Measurements from ENCODE around the gene GRIA3. TPM values are rescaled to one million over a fixed set of nuclear protein-coding genes. Genes with fewer than 3 reads are reported as not detected.
"Not testable (repeated sequence)": the region's sequence is repeated elsewhere in the genome, so short reads cannot be mapped to it uniquely, and the experiment has no call there.

Gene GRIA3
- total RNA-seq, 1 donor from 2014 or later: not detected

DNA sequence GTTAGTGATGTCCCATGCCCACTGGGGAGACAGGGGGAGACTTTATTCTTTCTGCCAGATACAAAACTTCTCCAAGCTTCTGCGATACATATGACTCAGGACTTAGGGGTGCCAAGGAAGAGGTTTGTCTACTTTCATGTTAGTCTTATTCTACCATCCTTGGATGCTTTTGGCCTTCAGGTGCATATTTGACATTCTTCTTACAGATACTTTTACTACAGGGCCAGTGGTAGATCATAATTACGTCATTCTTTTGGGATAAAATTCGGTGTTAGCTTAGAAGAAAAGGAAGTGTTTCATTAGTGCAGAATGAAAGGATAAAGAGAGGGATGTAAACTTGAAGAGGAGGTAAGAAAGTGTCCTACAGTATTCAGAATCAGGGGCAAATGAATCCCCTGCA, 303.6 kb downstream of the GRIA3 start:
- Mint-ChIP-seq H3K36me3 (ENCODE audit: low read depth) (no peaks in the 10 kb centered on the region), H3K9me3 (no peaks in the 10 kb centered on the region), H3K4me3 (no peak overlapping the region), H3K4me1 (no peaks in the 10 kb centered on the region), H3K27ac (no peak overlapping the region), H3K27me3 (no peaks in the 10 kb centered on the region)
- DNase-seq: no peak
- intact Hi-C loops (cut with micrococcal nuclease): no loop called here

DNA sequence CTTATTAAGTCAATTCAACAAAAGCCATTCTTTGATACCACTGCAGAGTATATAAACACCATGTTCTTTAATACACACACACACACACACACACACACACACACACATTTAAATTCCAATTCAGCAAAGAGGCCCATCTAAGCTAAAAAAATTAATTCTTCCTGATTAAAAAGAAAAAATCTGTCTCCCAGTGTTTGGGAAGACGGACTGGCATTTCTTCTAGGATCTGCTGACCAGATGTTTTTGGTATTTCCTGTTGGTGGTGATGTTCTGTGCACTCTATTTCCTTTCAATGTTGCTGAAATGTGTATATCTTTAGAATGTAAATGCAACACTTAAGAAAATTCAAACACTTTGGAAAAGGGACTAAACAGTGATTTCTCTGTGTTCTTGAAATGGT, 304.9 kb downstream of the GRIA3 start:
- H3K36me3 Mint-ChIP-seq (ENCODE audit: low read depth): no peaks in the 10 kb centered on the region
- H3K4me1 Mint-ChIP-seq: no peaks in the 10 kb centered on the region
- H3K27me3 Mint-ChIP-seq: no peaks in the 10 kb centered on the region

DNA sequence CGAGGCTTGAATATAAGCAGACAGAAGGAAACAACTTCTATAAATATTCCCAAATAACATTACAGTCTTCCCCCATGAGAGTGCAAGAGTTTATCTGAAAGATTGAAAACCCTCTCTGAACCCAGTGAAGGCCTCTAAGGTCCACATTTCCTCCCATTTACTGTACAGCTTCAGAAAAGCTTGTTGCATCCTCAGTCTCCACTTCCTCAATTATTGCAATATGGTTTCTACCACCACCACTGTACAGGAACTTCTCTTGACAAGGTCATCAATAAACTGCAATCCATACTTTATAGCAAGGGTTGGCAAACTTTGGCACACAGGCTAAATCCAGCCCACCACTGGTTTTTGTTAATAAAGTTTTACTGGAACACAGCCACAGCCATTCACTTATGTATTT, 309.8 kb downstream of the GRIA3 start:
- intact Hi-C loops (cut with micrococcal nuclease): no loop called here
- Mint-ChIP-seq H3K9me3 (no peaks in the 10 kb centered on the region), H3K4me3 (no peak overlapping the region), H3K27ac (no peak overlapping the region), H3K4me1 (no peaks in the 10 kb centered on the region), H3K36me3 (ENCODE audit: low read depth) (no peaks in the 10 kb centered on the region), H3K27me3 (no peaks in the 10 kb centered on the region)
- DNase-seq: no peak

More for the DNA sequence above, 304.9 kb downstream of the GRIA3 start:
- intact Hi-C loops (cut with micrococcal nuclease): no loop called here
- no peak for DNase-seq
- no peak overlapping the region for H3K27ac Mint-ChIP-seq
- no peaks in the 10 kb centered on the region for H3K9me3 Mint-ChIP-seq
- H3K4me3 Mint-ChIP-seq: no peak overlapping the region

DNA sequence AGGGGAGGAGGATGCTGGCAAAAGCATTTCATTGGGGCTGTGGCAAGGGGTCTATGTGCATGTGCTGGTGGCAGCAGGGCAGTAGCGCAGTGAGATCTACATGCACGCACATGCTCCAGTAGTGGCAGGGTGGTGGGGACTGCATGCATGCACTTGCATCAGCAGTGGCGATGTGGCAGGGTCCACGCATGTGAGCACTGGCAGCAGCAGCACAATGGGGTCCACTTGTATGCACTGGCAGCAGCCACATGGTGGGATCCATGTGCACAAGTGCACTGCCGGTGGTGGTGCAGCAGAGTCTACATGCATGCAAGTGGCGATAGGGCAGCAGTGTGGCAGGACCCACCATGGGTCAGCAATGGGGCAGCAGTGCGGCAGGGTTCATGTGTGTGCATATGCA, 315.7 kb downstream of the GRIA3 start:
- Mint-ChIP-seq H3K36me3 (ENCODE audit: low read depth) (no peaks in the 10 kb centered on the region), H3K4me3 (no peak overlapping the region), H3K9me3 (no peaks in the 10 kb centered on the region), H3K4me1 (no peaks in the 10 kb centered on the region), H3K27ac (no peak overlapping the region), H3K27me3 (no peaks in the 10 kb centered on the region)
- no peak for DNase-seq
- intact Hi-C loops (cut with micrococcal nuclease): no loop called here

DNA sequence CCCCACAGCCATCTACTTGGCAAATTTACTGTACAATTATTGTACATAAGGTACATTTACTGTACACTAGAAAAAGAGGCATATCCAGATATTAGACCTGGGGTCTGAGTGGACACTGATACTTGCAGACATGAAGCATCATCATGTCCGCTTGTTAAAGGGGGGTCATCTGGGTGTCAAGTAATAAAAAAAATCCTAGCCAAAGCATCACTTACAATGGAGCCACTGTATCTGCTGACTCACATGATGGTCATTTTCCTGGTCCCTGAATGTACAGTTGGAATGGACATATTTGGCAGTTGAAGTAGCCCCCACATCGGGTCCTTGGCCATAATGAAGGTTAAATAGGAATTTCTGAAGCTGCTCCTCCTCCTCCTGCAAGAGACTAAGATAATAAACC, 320.0 kb downstream of the GRIA3 start:
- Mint-ChIP-seq H3K4me3 (no peak overlapping the region), H3K9me3 (no peaks in the 10 kb centered on the region), H3K36me3 (ENCODE audit: low read depth) (no peaks in the 10 kb centered on the region), H3K27me3 (no peaks in the 10 kb centered on the region), H3K4me1 (no peaks in the 10 kb centered on the region), H3K27ac (no peak overlapping the region)
- intact Hi-C loops (cut with micrococcal nuclease): no loop called here
- DNase-seq: no peak

DNA sequence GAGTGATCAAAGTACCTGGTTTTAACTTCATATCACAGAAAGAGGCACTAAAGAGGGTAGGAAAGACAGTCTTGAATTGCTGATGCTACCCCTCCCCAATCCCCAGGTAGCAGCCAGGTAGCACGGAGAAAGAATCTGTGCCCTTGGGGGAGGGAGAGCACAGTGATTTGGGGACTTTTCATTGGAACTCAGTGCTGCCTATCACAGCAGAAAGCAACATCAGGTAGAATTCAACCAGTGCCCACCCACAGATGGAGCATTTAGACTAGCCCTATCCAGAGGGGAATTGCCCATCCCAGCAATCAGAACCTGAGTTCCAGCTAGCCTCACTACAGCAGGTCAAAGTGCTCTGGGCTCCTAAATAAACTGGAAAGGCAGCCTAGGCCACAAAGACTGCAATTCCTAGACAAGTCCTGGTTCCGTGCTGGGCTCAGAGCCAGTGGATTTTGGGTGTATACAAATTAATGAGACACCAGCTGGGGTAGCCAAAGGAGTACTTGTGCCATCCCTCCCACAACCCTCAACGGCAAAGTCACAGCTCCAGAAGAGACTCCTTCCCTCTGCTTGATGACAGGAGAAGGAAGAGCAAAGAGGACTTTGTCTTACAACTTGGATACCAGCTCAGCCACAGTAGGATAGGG, 320.7 kb downstream of the GRIA3 start:
- Mint-ChIP-seq H3K4me1 (no peaks in the 10 kb centered on the region), H3K9me3 (no peaks in the 10 kb centered on the region), H3K36me3 (ENCODE audit: low read depth) (no peaks in the 10 kb centered on the region), H3K27me3 (no peaks in the 10 kb centered on the region), H3K4me3 (no peak overlapping the region), H3K27ac (no peak overlapping the region)
- intact Hi-C loops (cut with micrococcal nuclease): no loop called here
- no peak for DNase-seq

DNA sequence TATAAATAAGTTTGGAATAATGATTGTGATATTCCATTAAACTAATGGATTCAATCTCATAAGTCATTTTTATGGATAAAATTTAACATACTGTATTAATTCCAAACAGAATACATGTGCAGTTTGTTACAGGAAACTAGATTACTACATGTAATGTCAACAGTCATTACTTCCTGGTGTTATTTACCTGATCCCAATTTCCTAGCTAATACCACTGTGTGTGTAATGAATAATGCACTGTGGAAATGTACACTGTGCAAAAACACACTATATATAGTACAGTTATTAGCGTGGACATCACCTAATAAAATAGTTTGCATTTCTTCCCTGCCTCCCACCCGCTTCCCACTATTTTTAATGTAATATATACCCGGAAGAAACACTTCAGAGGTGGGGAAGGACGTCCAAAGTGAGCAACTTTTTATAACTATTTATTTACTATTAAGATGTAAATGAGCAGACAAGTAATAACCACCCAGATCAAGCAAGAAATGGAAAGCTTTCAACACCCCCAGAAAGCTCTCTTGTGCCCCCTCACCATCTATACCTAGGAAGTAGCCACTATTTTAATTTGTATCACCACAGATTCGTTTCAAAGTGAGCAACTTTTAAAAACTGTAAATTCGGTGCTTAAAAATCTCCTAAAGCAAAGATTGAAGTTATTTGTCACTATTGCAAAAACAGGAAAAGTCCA, 329.7 kb downstream of the GRIA3 start:
- Mint-ChIP-seq H3K27ac (no peak overlapping the region), H3K36me3 (ENCODE audit: low read depth) (no peaks in the 10 kb centered on the region), H3K9me3 (peaks cover 7% of the 10 kb centered on the region), H3K4me3 (no peak overlapping the region), H3K27me3 (no peaks in the 10 kb centered on the region), H3K4me1 (no peaks in the 10 kb centered on the region)
- no peak for DNase-seq
- intact Hi-C loops (cut with micrococcal nuclease): no loop called here

DNA sequence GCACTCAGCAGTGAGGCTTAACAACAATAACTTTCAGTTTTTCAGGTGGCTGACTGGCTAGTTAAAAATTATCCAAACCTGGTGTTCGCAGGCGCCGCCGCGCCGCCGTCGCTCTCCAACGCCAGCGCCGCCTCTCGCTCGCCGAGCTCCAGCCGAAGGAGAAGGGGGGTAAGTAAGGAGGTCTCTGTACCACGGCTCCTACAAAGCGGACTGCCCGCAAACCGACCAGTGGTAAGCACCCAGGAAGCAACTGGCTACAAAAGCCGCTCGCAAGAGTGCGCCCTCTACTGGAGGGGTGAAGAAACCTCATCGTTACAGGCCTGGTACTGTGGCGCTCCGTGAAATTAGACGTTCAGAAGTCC, 330.2 kb downstream of the GRIA3 start:
- H3K27me3 Mint-ChIP-seq; H3K9me3 Mint-ChIP-seq; H3K27ac Mint-ChIP-seq; DNase-seq; H3K4me1 Mint-ChIP-seq; H3K4me3 Mint-ChIP-seq; intact Hi-C loops (cut with micrococcal nuclease); H3K36me3 Mint-ChIP-seq (ENCODE audit: low read depth): not testable (repeated sequence)

DNA sequence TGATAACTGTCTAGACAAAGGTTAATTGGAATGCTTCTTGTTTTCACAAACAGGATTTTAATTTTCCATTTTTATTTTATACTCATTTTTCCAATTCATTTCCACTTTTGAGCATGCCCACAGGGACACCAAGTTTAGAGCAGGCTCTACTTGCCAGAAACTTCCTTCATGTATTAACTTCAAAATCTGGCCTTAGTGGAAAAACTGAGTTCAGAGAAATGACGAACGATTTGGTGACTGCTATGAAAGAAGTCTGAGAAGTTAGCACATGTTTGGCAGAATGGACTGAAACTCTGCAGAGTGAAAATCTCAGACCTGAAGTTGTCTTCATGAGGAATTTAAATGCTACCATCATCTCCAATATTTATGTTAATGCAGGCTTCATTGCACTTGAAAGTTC, 334.7 kb downstream of the GRIA3 start:
- Mint-ChIP-seq H3K27me3 (no peaks in the 10 kb centered on the region), H3K9me3 (peaks cover 7% of the 10 kb centered on the region), H3K4me3 (no peak overlapping the region), H3K36me3 (ENCODE audit: low read depth) (no peaks in the 10 kb centered on the region), H3K4me1 (no peaks in the 10 kb centered on the region), H3K27ac (no peak overlapping the region)
- DNase-seq: no peak
- intact Hi-C loops (cut with micrococcal nuclease): no loop called here

DNA sequence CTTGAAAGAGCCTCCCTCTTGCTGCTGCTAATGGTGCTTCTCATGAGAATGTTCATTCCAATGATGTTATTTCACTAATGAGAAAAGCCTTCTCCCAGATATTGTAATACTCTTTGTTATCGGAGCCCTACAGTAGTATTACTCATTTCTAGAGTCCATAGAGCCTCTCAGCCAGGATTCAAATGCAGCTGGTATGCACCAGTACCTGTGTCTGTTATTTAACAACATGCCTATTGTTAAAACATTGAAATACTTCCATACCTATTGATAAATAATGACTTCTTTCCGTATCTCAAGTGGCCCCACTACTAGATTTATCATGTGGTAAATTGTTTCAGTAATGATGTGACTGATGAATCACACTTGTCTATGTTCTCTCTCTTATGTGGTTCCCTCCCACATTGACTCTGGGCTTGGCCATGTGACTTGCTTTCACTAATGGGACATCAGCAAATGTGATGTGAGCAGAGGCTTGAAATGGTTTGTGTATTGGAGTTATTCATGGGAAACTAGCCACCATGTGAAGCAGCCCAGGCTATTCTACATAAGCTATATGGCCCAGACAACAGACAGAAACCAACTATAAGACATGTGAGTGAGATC, 341.1 kb downstream of the GRIA3 start:
- Mint-ChIP-seq H3K36me3 (ENCODE audit: low read depth) (no peaks in the 10 kb centered on the region), H3K4me3 (no peak overlapping the region), H3K4me1 (no peaks in the 10 kb centered on the region), H3K27ac (no peak overlapping the region), H3K9me3 (no peaks in the 10 kb centered on the region), H3K27me3 (no peaks in the 10 kb centered on the region)
- intact Hi-C loops (cut with micrococcal nuclease): no loop called here
- no peak for DNase-seq

DNA sequence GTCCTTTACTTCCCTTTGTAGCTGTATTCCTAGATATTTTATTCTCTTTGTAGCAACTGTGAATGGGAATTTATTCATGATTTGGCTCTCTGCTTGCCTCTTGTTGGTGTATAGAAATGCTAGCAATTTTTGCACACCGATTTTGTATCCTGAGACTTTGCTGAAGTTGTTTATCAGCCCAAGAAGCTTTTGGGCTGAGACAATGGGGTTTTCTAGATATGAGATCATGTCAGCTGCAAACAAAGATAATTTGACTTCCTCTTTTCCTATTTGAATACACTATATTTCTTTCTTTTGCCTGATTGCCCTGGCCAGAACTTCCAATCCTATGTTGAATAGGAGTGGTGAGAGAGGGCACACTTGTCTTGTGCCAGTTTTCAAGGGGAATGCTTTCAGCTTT, 346.6 kb downstream of the GRIA3 start:
- H3K9me3 Mint-ChIP-seq; intact Hi-C loops (cut with micrococcal nuclease); H3K4me3 Mint-ChIP-seq; H3K27ac Mint-ChIP-seq; H3K27me3 Mint-ChIP-seq; H3K4me1 Mint-ChIP-seq; DNase-seq; H3K36me3 Mint-ChIP-seq (ENCODE audit: low read depth): not testable (repeated sequence)
